NCI-H2107 treated with DMSO at 0.1 percent for 48 hours (cell line): Measurements from ENCODE around the gene CFAP46.
"Not testable (repeated sequence)": the region's sequence is repeated elsewhere in the genome, so short reads cannot be mapped to it uniquely, and the experiment has no call there.

ENCODE experiments used
- DNase-seq: peaks from one replicate; lab custom pipeline; 2025; ENCODE audit not compliant: unreplicated experiment; lab: John Stamatoyannopoulos, UW

CFAP46 gene

DNA sequence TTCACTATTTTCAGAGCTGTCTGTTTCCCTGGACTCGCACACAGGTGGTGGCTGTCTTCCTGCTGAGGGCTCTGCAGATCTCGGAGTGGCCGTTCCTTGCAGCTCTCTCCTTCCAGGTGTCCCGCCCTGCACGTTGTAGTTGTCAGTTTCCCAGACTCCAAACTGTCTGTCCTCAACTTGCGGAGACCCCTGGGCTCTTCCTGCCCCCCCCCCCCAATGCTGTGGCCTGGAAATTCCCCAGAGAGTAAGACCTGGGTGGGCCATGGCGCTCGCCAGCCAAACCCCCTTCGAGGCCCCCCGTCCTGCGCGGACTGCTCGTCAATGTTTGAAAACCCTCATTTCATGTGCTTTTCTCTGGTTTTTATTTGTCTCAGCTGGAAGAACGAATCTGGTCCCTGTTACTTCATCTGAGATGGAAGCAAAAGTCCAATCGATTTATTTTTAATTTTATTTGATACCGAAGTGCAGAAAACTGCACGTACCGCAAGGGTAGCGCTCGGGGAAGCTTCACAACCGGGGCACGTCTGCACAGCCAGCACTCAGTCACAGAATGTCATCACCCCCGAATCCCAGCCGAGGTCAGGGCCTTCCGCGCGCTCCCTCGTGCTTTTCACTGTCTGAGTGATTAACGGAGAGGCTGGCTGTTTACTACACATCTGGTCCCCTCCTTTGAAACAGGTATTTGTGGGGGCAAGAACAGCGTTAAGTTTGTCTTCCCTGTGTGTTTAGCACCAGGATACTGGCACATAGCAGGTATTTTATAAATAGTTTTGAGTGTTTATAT lies 110.0 kb downstream of the CFAP46 start:
- DNase-seq = no peak

- no peak for DNase-seq
Observed at GRCh38 chr10:132829403-132829802, 113.0 kb downstream of the CFAP46 start.

DNA sequence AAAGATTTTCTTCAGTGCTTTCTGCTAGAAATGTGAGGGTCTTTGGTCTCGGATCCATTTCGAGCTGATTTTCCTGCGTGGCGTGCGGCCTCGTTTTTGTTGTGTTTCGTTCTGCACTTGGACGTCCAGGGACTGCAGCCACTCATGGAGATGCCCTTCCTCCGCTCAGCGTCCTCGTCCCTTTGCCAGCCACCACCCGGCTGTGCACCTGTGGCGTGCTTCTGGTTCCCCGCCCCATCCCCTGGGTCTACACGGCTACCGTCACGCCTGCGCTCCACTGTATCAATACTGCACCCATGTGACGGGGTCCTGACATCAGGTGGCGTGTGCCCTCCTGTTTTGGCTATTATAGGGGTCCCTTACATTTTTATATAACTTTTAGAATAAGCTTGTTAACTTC lies 113.7 kb downstream of the CFAP46 start:
- no peak for DNase-seq

DNA sequence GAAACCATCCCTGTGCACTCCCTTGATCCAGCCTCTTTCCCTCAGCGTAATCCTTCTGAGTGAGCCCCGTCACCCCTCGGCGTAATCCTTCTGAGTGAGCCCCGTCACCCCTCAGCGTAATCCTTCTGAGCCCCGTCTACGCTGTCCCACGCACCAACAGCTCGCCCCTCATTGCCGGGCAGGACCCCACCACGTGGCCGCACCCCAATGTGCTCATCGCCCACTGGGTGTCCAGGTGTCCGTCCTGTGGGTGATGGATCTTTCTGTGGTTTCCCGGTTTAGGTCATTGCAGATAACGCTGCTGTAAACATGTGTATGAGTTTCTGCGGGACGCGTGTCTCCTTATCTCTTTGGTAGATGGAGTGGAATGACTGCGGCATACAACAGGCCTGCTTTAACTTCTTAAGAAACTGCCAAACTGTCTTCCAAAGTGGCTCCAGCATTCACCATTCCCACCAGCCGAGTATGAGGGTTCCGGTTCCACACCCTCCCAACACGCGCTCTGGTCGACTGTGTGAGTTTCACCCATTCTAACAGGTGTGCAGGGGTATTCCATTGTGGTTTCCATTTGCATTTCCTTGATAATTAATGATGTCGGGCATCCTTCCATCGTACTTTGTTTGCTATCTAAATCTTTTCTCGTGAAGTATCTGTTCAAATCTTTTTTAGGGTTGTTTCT lies 114.4 kb downstream of the CFAP46 start:
- DNase-seq = no peak

DNA sequence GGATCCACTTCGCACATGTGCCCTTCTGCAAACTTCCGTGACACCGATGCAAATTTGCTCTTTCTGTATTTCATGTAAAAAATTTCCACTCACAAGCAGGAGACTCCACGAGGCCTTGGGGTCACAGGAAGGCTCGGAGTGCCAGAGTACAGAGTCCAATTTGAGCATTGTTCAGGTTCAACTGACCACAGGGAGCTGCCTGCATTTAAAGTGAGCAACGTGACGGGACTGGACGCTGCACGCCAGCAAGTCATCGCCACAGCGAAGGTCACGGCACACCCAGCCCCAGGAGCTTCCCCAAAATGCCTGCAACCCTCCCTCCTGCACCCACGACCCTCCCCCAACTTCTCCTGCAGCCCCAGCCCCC lies 115.0 kb downstream of the CFAP46 start:
- DNase-seq = no peak

DNA sequence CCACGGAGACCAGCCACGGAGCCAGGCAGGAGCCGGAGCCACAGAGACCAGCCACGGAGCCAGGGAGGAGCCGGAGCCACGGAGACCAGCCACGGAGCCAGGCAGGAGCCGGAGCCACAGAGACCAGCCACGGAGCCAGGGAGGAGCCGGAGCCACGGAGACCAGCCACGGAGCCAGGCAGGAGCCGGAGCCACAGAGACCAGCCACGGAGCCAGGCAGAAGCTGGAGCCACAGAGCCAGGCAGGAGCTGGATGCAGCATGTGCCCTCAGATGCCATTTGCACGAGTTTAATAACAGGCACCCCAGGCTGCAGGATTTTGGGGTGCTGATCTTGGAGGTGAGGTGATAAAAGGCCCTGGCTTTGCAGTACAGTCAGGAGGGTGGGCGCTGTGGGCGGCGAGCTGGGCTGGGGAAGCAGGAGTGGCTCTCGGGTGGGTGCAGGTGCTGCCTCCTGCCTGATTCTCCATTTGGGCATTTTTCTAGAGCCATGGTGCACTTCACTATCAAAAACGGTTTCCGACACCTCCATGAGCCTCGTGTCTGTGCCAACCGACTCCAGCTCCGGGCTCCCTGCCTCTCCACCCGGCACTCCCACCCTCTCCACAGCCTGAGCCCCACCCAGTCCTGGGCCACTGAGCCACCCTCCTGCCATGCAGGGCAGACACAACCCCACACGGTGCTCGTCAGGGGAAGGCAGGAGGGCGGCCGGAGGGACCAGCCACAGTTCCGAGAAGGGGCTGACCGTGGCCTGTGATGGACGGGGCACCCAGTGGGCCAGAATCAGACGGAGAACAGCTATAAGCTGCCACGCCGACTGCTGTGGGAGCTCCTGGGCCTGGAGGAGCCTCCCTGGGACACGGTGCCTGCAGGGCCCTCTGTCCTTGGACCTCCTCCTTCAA lies 115.6 kb downstream of the CFAP46 start:
- DNase-seq = no peak

- not testable (repeated sequence) for DNase-seq
Observed at GRCh38 chr10:132825783-132826523, 116.4 kb downstream of the CFAP46 start.

GRCh38 chr10:132820056-132820455 lies 122.3 kb downstream of the CFAP46 start:
- DNase-seq = no peak

DNA sequence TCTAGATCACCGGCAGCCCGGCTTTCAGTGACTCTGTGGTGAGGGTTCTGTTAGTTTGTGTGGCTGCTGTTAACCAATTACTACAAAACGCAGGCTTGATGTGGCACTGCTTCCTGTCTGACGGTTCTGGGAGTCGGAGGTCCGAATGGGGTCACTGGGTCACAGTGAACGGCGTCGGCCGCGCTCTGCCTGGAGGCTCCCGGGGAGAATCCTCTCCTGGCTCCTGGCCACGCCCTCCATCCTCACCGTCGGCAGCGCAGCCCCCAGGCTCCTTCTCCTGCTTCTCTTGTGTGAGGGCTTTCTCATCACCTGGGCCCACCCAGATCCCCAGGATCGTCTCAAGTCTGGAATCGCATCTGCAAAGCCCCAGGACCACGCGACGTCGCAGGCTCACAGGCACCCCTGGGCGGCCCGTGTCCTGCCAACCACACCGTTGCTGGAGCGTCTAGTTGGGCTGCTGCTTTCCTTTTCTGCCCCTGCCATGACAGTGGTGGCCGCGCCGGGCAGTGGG lies 124.6 kb downstream of the CFAP46 start:
- no peak for DNase-seq

- DNase-seq = no peak
Observed at GRCh38 chr10:132816718-132817117, 125.7 kb downstream of the CFAP46 start.

- no peak for DNase-seq
Observed at GRCh38 chr10:132815168-132815857, 127.1 kb downstream of the CFAP46 start.

DNA sequence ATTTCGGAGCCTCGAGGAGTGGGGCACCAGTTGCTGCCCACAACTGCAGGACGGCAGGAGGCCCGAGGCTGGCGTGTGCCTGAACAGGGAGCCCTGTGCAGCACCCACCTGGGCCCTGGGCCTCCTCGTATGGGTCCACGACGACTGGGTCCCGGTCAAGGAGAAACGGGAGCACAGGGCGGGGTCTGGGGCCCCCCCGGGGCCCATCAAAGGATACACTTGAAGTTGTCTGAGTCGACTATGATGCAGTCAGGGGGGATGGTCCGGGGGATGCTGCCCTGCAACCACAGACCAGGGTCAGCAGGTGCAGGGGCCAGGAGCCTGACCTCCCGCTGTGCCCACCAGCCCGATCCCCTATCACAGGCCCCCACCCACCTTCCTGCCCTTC lies 127.9 kb downstream of the CFAP46 start:
- DNase-seq = no peak

DNA sequence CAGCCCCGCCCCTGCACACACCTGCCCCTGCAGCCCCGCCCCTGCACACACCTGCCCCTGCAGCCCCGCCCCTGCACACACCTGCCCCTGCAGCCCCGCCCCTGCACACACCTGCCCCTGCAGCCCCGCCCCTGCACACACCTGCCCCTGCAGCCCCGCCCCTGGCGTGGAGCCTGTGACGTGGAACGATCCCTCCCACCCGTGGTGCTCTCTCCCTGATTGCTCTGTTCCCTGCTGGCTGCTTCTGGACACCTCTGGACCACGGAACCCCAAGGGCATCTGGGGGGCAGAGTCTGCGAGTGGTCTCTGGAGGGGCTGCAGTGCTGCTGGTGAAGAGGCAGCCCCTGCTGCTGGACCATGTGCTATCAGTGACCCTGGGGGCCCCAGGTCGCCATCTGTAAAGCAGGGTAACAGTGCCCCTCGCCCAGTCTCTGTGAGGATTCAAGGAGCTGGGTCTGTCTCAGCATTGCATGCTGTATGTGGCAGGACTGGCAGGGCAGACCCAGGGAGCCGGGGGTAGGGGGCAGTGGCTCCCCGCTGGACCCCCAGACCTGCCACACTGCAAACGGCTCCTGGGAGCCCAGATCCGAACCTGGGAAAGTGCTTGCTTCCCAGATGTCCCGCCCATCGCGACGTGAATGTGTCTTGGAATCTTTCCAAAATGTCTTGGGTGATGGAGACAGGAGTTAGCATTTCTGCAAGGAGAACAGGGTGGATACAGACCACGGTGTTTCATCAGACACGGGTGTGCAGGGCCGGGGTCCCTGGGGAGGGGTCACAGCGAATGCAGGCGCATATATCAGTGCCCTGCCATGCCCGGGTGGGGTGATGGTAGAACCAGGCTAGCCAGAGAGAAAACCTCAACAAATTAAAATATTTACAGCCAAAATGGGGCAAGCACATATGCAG lies 128.6 kb downstream of the CFAP46 start:
- no peak for DNase-seq

- DNase-seq = no peak
Observed at GRCh38 chr10:132813001-132813401, 129.4 kb downstream of the CFAP46 start.

DNA sequence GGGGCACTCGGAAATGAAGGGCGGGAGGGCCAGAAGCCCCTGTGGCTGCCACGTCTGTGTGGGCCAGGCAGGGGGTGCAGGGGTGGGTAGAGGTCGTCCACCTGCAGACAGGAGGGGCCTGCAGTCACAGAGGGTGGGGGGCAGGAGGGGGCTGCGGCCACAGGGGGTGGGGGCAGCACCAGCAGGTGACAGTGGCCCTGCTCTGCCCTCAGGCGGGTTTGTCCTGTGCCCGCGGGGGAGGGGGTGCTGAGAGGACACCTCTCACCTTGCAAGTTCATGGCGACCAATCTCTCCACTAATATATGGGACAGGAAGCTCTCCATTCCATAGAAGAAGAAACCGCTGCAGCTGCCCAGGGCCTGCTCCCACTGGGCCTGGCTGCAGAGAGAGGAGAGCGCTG lies 129.8 kb downstream of the CFAP46 start:
- DNase-seq = no peak

GRCh38 chr10:132811891-132812481 lies 130.4 kb downstream of the CFAP46 start:
- no peak for DNase-seq

GRCh38 chr10:132810807-132811700 lies 131.3 kb downstream of the CFAP46 start:
- DNase-seq = no peak
